22Rv1 (cell line): ENCODE measurements around the gene ATF2.

Experiments used
- H3K27ac ChIP-seq: fragments of 450-650 bp; 2 replicates; pipeline ENCODE4 v1.5.1; 2017
- ZFX ChIP-seq: fragments of 450-650 bp; IDR thresholded peaks from 2 replicates; pipeline ENCODE4 v1.6.1; 2017; ENCODE audit warnings: antibody characterized with exemption, borderline replicate concordance
- TF ChIP-seq, protein P1 (sequence below): fragments of 450-650 bp; IDR thresholded peaks from 2 replicates; pipeline ENCODE4 v1.5.1; 2017; ENCODE audit warnings: mild to moderate bottlenecking

ATF2 gene

GRCh38 chr2:175062787-175063585, 105.0 kb downstream of the ATF2 start:
- H3K27ac ChIP-seq, result no peak overlapping the region
- no peak for TF ChIP-seq ZFX
- TF ChIP-seq, protein P1, sequence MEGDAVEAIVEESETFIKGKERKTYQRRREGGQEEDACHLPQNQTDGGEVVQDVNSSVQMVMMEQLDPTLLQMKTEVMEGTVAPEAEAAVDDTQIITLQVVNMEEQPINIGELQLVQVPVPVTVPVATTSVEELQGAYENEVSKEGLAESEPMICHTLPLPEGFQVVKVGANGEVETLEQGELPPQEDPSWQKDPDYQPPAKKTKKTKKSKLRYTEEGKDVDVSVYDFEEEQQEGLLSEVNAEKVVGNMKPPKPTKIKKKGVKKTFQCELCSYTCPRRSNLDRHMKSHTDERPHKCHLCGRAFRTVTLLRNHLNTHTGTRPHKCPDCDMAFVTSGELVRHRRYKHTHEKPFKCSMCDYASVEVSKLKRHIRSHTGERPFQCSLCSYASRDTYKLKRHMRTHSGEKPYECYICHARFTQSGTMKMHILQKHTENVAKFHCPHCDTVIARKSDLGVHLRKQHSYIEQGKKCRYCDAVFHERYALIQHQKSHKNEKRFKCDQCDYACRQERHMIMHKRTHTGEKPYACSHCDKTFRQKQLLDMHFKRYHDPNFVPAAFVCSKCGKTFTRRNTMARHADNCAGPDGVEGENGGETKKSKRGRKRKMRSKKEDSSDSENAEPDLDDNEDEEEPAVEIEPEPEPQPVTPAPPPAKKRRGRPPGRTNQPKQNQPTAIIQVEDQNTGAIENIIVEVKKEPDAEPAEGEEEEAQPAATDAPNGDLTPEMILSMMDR, result no peak

- H3K27ac ChIP-seq, result no peak overlapping the region
- TF ChIP-seq, protein P1, result no peak
- TF ChIP-seq ZFX, result no peak
Observed at GRCh38 chr2:175057078-175057685, 110.8 kb downstream of the ATF2 start.

- TF ChIP-seq, protein P1, result no peak
- no peak overlapping the region for H3K27ac ChIP-seq
Observed at GRCh38 chr2:175055993-175056392, 112.0 kb downstream of the ATF2 start.

DNA sequence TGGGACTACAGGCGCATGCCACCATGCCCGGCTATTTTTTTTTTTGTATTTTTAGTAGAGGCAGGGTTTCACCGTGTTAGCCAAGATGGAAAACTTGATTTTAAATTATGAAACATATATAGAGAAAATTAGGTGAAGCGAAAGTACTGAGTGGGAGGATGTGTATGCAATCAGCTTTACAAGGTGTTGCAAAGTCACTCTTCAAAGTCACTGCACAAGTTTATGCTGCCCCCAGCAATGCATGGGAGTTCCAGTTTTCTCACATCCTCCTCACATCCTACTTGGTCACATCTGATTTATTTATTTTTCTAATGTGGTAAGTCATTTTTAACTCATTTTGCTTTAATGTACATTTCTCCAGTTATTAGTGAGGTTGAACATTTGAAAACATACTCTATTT, 113.7 kb downstream of the ATF2 start:
- TF ChIP-seq, protein P1, result no peak
- TF ChIP-seq ZFX, result no peak
- H3K27ac ChIP-seq, result no peak overlapping the region

DNA sequence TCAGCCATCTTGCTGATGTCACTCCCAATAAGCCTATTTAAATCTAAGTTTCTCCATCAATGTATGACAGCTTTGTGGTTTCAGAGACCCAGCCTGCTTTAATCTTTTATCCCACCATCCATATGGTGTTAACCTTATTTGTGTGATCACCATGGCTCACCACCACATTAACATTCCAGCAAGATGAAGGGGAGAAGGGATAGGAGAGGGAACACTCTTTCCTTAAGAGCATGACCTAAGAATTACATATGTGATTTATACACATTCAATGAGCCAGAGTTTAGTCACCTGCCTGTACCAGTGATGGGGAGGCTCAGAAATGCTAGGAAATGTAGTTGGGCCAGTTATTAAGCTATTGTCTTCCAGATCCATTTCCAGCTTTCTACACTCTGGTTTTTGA, 118.3 kb downstream of the ATF2 start:
- H3K27ac ChIP-seq, result no peak overlapping the region
- TF ChIP-seq, protein P1, result no peak
- no peak for TF ChIP-seq ZFX

- H3K27ac ChIP-seq, result no peak overlapping the region
- no peak for TF ChIP-seq ZFX
- TF ChIP-seq, protein P1, result no peak
Observed at GRCh38 chr2:175048275-175048674, 119.7 kb downstream of the ATF2 start.

GRCh38 chr2:175039490-175039889, 128.5 kb downstream of the ATF2 start:
- H3K27ac ChIP-seq, result no peak overlapping the region
- no peak for TF ChIP-seq ZFX
- TF ChIP-seq, protein P1, result no peak
